Measurements from ENCODE around the gene TMEM125. TPM values are rescaled to one million over a fixed set of nuclear protein-coding genes. Genes with fewer than 3 reads are reported as not detected.

The TMEM125 gene
- not detected for total RNA-seq

DNA sequence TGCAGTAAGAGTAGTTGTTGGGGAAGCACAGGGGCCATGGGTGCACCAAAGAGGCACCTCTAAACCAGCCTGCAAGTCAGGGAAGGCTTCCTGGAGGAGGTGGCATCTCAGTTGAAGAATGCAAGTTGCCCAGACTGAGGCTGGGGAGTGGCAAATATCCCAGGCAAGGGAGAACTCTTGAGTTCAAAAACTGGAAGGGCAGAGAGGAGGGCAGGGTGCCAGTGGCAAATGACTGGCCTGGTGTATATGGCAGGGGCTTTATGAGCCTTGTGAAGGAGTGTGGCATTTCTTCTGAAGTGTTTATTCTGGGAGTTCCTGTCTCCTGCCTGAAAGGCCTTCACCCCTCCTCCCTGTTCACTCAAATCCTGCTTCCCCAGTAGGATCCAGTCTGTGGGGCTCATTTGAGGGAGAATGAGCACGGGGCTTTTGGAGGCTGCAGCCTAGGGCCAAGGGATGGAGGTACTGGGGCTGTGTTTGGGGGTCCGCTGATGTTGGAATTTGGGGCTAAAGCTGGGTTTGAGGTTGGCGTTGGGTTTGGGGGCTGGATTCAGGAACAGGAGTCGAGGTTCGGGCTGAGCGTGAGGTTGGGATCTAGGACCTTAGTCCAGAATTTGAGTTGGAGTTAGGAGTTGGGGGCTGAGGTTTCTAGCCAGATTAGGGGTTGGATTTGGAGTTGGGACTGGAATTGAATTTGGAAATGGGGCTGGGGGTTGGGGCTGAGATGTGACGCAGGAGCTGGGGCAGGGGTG, at the start of gene TMEM125:
Gene TMEM125, plus strand, starts transcription at position 357 of the 749 bp plus-strand sequence. CDS start 2,740 bp downstream, outside the sequence.
- no peak within 1 kb of the TSS for H3K27ac Mint-ChIP-seq
- H3K4me1 Mint-ChIP-seq (ENCODE audit: low read depth): peaks cover 28% of the 10 kb centered on the region
- no peak for DNase-seq
- H3K9me3 Mint-ChIP-seq: peaks cover 3 to 4% of the 10 kb centered on the region in 2 donors
- ATAC-seq (replicated peaks in 1 of 2): no peak
- H3K27me3 Mint-ChIP-seq (ENCODE audit: low read depth): peaks cover 10% of the 10 kb centered on the region
- peaks cover 3 to 6% of the 10 kb centered on the region in 2 donors for H3K36me3 Mint-ChIP-seq (ENCODE audit: insufficient read depth in 2 of 2)
- H3K4me3 Mint-ChIP-seq: peak within 1 kb of the TSS; percentile 63 to 73

DNA sequence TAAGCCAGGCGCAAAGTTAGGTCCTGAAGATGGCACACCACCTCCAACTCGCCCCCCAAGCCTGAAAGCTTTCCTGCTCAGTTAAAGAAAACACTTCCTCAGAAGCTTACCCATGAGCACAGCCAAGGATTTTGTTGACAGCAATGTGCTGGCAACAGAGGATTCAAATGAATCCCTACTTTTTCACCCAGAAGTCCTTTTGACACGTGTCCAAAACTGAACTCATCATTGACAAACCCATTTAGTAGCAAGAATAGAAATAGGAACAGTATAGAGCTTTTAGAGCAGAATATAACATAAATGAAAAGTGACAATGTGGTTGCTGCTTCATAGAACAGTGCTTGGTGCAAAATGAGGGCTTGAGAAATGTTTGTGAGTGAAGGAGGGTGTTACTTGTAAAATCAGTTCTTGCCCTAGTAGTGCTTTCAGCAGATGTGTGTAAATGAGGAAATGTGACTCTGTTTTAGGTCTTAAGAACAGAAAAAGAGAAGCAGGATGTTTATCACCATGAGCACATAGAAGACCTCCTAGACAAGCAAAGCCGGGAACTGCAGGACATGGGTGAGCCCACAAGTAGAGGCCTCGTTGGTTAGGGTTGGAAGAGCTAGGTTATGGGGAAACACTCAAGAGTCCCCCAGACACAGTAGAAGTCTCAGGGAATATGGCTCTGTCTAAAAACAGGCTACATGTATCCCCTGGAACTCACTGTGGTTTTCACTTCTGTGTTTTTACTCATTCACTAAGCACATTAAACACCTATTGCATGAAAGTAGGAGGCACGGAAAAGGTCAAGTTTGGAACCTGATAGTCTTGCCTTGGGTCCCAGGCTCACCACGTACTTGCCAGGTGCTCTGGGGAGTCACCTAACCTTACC, 48.6 kb upstream of the TMEM125 start:
- no peaks in the 10 kb centered on the region for H3K27me3 Mint-ChIP-seq (ENCODE audit: low read depth)
- H3K36me3 Mint-ChIP-seq (ENCODE audit: insufficient read depth in 2 of 2): no peaks in the 10 kb centered on the region
- no peak overlapping the region for H3K27ac Mint-ChIP-seq
- DNase-seq (no peak), ATAC-seq (replicated peaks in 1 of 2) (peak in 1 of 2 donors; percentile 19)
- H3K4me1 Mint-ChIP-seq (ENCODE audit: low read depth): peaks cover 11% of the 10 kb centered on the region
- no peaks in the 10 kb centered on the region for H3K9me3 Mint-ChIP-seq
- no peak overlapping the region for H3K4me3 Mint-ChIP-seq

DNA sequence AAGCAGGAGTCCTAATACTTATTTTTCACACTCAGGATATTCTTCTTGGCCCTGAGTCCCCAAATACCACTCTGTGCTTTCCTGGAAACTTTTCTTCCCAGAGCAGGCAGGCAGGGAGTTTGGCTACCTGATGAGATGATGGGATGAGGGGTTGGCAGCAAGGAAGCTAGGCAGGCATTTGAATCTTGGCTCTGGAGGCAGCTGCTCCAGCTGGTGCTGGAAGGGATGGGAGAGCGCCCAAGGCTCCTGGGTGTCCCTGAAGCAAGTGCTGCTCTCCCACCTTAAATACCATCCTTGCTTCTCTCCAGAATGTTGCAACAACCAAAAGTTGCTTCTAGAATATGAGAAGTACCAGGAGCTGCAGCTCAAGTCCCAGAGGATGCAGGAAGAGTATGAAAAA, 48.0 kb upstream of the TMEM125 start:
- ATAC-seq (replicated peaks in 1 of 2) (no peak), DNase-seq (no peak)
- no peaks in the 10 kb centered on the region for H3K36me3 Mint-ChIP-seq (ENCODE audit: insufficient read depth in 2 of 2)
- peaks cover 13% of the 10 kb centered on the region for H3K4me1 Mint-ChIP-seq (ENCODE audit: low read depth)
- no peak overlapping the region for H3K4me3 Mint-ChIP-seq
- H3K9me3 Mint-ChIP-seq: no peaks in the 10 kb centered on the region
- no peak overlapping the region for H3K27ac Mint-ChIP-seq
- peaks cover 5% of the 10 kb centered on the region for H3K27me3 Mint-ChIP-seq (ENCODE audit: low read depth)

DNA sequence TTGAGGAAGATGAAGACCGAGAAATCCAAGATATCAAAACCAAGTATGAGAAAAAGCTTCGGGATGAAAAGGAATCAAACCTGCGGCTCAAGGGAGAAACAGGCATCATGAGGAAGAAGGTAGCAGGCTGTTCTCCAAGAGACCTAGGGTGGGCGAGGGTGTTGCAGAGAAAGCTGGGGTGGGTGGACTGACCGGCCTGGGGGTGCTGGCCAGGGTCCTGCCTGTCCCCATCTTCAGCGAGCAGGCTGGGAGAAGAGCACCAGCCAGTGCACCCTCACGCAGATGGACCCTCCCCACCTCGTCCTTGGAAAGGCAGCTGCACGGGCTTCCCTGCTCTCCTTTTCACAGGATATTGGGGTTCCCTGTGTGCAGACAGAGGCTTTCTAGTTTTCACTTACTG, 46.9 kb upstream of the TMEM125 start:
- Mint-ChIP-seq H3K36me3 (ENCODE audit: insufficient read depth in 2 of 2) (no peaks in the 10 kb centered on the region), H3K27ac (no peak overlapping the region), H3K4me1 (ENCODE audit: low read depth) (peaks cover 18% of the 10 kb centered on the region), H3K27me3 (ENCODE audit: low read depth) (peaks cover 9% of the 10 kb centered on the region), H3K4me3 (no peak overlapping the region), H3K9me3 (no peaks in the 10 kb centered on the region)
- DNase-seq (no peak), ATAC-seq (replicated peaks in 1 of 2) (no peak)

DNA sequence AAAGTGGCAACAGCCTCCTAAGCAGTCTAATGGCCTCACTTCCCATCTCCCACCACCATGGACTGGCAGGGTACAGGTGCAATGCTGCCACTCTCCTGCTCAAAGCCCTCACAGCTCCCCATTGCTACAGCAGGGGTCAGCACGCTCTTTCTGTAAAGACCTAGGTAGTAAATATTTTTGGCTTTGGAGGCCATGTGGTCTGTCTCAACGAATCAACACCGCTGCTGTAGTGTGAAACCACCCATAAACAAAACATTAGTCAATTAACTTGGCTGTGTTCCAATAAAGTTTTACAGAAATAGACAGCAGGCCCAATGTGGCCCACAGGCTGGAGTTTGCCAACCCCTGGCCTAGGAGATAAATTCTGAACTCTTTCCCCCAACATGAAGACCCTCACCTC, 44.6 kb upstream of the TMEM125 start:
- Mint-ChIP-seq H3K36me3 (ENCODE audit: insufficient read depth in 2 of 2) (no peaks in the 10 kb centered on the region), H3K9me3 (no peaks in the 10 kb centered on the region), H3K27me3 (ENCODE audit: low read depth) (peaks cover 9% of the 10 kb centered on the region), H3K4me1 (ENCODE audit: low read depth) (peaks cover 18% of the 10 kb centered on the region), H3K4me3 (no peak overlapping the region), H3K27ac (no peak overlapping the region)
- no peak for ATAC-seq (replicated peaks in 1 of 2)
- no peak for DNase-seq

DNA sequence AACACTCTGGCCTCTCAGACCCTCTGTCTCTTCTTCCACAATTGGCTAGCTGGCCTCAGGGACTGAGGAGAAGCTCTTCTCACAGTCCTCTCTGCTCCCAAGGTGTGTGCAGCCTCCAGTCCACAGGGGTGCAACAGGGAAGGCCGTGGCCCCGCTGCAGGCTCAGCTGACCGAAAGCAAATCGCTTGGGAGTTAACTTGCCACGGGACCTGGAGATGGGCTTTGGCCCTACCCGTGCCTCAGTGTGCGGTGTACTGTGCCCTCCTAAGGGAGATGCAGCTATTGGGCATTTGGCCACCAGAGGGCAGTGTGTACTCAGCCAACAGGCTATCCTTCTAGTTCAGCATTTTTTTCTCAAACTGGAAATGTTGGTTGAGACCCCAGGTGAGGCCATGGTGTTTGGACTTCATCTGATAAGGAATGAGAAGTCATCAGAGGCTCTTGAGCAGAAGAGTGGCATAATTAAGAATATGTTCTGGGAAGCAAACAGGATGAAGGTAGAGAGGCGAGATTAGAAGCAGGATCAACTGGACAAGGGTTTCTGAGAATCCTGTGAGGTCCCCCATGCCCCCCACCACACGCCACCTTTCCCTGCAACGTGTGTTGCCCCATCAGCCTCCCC, 42.5 kb upstream of the TMEM125 start:
- H3K36me3 Mint-ChIP-seq (ENCODE audit: insufficient read depth in 2 of 2): no peaks in the 10 kb centered on the region
- peaks cover 9% of the 10 kb centered on the region for H3K27me3 Mint-ChIP-seq (ENCODE audit: low read depth)
- no peaks in the 10 kb centered on the region for H3K9me3 Mint-ChIP-seq
- no peak overlapping the region for H3K27ac Mint-ChIP-seq
- H3K4me1 Mint-ChIP-seq (ENCODE audit: low read depth): peaks cover 8% of the 10 kb centered on the region
- no peak overlapping the region for H3K4me3 Mint-ChIP-seq
- DNase-seq: peak; percentile 84
- ATAC-seq (replicated peaks in 1 of 2): peak; percentile 92 to 93

DNA sequence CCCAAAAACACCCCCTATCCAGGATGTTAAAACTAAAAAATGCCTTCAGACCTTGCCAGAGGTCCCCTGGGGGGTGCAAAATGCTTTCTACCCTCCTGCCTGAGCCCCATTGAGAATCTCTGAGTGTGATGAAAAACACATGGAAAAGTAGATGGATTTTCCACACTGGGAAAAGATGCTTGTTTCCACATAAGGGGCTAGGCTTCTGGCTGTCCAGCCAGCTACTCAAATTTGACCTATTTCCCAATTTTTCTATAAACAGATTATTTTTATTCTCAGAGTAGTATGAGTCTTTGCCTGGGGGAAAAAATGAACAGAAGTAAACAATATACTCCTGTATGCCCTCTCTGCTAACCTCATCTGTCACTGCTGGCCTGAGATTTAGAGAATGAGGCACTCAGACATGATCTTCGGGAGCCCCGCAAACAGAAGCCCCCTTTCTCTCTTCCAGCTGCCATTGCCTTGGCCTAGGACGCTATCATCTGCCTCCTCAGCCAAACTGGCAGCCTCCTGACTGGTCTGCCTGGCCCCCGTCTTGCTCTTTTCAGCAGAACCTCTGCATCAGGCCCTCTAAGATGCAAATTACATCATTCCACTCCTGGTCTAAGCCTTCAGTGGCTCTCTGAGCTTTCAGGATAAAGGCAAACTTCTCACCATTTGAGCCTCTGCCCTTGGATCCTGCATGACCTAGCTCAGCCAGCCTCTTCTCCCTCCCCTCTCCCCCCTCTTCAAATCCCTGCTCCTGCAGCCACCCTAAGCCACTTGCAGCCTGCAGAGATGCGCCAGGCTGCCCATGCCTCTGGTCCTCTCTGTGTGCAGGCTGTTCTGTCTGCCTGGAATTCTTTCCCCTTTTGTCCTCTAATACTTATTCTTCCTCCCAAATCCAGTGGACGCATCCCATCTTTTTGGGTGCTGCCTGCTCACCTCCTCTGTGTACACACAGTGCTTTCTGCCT, 39.7 kb upstream of the TMEM125 start:
- no peak overlapping the region for H3K27ac Mint-ChIP-seq
- no peak overlapping the region for H3K4me3 Mint-ChIP-seq
- no peak for DNase-seq
- ATAC-seq (replicated peaks in 1 of 2): no peak
- no peaks in the 10 kb centered on the region for H3K36me3 Mint-ChIP-seq (ENCODE audit: insufficient read depth in 2 of 2)
- H3K9me3 Mint-ChIP-seq: no peaks in the 10 kb centered on the region
- peaks cover 9% of the 10 kb centered on the region for H3K27me3 Mint-ChIP-seq (ENCODE audit: low read depth)
- peaks cover 8% of the 10 kb centered on the region for H3K4me1 Mint-ChIP-seq (ENCODE audit: low read depth)

DNA sequence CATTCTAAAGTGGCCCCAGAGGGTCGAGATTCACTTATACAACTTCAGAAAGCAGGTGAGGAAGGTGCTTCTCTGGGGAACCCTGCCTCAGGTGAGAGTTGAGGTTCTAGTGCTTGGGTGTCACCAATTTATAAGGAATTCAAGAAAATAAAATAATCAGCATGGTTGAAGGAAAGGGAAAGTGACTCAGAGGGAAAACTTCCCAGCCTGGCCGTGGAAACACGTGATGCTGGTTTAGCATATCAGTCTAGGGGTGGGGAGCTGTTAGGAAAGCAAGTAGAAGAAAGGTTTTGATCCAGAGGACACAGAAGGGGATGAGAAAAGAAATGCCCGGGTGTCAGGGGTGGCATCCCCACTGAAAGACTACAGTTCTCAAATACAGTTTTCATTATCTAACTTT, 37.7 kb upstream of the TMEM125 start:
- DNase-seq: no peak
- Mint-ChIP-seq H3K9me3 (no peaks in the 10 kb centered on the region), H3K4me3 (no peak overlapping the region), H3K27me3 (ENCODE audit: low read depth) (peaks cover 1% of the 10 kb centered on the region), H3K36me3 (ENCODE audit: insufficient read depth in 2 of 2) (no peaks in the 10 kb centered on the region), H3K4me1 (ENCODE audit: low read depth) (peaks cover 3% of the 10 kb centered on the region), H3K27ac (no peak overlapping the region)
- no peak for ATAC-seq (replicated peaks in 1 of 2)

DNA sequence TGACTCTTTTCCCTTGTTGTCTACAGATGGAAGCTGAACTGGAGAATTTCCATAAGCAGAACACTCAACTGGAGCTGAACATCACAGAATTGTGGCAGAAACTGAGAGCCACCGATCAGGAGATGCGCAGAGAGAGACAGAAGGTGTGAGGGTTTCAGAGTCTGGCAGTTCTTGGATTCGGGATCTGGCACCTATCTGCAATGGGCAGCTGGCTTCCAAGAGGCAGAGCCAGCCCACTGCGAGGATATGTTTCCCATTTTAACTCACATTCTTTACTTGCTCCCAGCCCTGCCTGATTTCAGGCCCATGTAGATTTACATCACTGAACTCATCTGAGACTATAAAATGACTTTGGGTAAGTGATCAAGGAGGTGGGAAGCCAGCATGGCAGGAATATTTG, 37.3 kb upstream of the TMEM125 start:
- H3K27me3 Mint-ChIP-seq (ENCODE audit: low read depth): no peaks in the 10 kb centered on the region
- H3K4me3 Mint-ChIP-seq: no peak overlapping the region
- DNase-seq (no peak), ATAC-seq (replicated peaks in 1 of 2) (no peak)
- no peaks in the 10 kb centered on the region for H3K4me1 Mint-ChIP-seq (ENCODE audit: low read depth)
- no peaks in the 10 kb centered on the region for H3K36me3 Mint-ChIP-seq (ENCODE audit: insufficient read depth in 2 of 2)
- H3K27ac Mint-ChIP-seq: no peak overlapping the region
- H3K9me3 Mint-ChIP-seq: no peaks in the 10 kb centered on the region

DNA sequence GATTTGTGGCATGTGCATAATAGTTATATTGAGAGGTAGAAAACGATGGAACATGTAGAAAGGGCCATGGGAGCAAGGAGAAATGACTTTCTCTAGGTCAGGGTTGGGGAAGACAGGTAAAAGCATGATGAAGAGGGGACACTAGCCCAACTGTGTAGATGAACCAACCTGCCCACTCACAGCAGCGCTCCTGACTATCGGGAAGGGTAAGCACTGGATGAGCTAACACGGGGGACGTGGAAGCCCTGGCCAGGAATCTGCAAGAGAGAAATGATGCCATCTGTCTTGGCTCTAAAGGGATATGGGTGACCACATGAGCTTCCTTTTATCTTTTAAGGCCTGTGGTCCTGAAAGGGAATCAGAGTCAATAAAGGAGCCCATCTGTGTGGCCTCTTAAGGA, 36.2 kb upstream of the TMEM125 start:
- H3K27ac Mint-ChIP-seq: no peak overlapping the region
- no peak overlapping the region for H3K4me3 Mint-ChIP-seq
- H3K9me3 Mint-ChIP-seq: no peaks in the 10 kb centered on the region
- H3K4me1 Mint-ChIP-seq (ENCODE audit: low read depth): no peaks in the 10 kb centered on the region
- H3K36me3 Mint-ChIP-seq (ENCODE audit: insufficient read depth in 2 of 2): no peaks in the 10 kb centered on the region
- H3K27me3 Mint-ChIP-seq (ENCODE audit: low read depth): no peaks in the 10 kb centered on the region
- DNase-seq (no peak), ATAC-seq (replicated peaks in 1 of 2) (no peak)

DNA sequence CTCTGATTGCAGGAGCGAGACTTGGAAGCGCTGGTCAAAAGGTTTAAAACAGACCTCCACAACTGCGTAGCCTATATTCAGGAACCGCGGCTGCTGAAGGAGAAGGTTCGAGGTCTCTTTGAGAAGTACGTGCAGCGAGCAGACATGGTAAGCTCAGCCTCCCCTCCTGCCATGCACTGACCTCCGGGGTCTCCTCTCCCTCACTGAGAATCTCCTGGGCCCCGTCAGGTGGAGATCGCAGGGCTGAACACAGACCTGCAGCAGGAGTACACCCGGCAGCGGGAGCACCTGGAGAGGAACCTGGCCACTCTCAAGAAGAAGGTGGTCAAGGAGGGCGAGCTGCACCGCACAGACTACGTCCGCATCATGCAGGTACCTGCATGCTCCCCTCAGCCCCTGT, 35.5 kb upstream of the TMEM125 start:
- Mint-ChIP-seq H3K36me3 (ENCODE audit: insufficient read depth in 2 of 2) (no peaks in the 10 kb centered on the region), H3K9me3 (no peaks in the 10 kb centered on the region), H3K4me3 (no peak overlapping the region), H3K27ac (no peak overlapping the region), H3K4me1 (ENCODE audit: low read depth) (no peaks in the 10 kb centered on the region), H3K27me3 (ENCODE audit: low read depth) (no peaks in the 10 kb centered on the region)
- ATAC-seq (replicated peaks in 1 of 2) (no peak), DNase-seq (no peak)

DNA sequence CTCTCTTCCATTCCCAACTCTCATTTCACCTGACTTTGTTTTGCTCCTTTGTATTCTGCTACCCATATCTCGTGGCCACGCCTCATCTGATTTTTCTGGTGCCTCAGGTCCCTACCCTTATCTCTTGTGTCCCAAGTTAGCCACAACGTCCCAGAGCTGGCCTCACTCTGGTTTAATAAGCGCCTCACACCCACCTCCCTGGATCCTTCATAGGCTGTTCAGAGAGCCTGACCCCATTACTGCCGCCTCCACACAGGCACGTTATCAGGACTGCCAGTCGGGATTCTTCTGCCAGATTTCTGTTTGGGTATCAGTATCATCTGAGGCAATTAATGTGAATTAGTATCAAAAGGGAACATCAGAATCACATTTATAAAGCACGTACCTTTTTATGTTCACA, 34.7 kb upstream of the TMEM125 start:
- Mint-ChIP-seq H3K36me3 (ENCODE audit: insufficient read depth in 2 of 2) (no peaks in the 10 kb centered on the region), H3K27ac (no peak overlapping the region), H3K4me1 (ENCODE audit: low read depth) (no peaks in the 10 kb centered on the region), H3K27me3 (ENCODE audit: low read depth) (no peaks in the 10 kb centered on the region), H3K4me3 (no peak overlapping the region), H3K9me3 (no peaks in the 10 kb centered on the region)
- DNase-seq (no peak), ATAC-seq (replicated peaks in 1 of 2) (no peak)

All from activated T-cell treated with anti-CD3 and anti-CD28 coated beads, Interleukin-2, amount 50 U/mL, for 72 hours (primary cell).